Kidney (tissue), 14 donors: ENCODE measurements around the gene IQCK. TPM values are rescaled to one million over a fixed set of nuclear protein-coding genes. Genes with fewer than 3 reads are reported as not detected.

Experiments used
- DNase-seq, 5 donors: peaks; one replicate each; pipeline ENCODE4 v3.0.0-alpha.2; 2013 to 2020
- FAIRE-seq: peaks from 2 replicates; lab custom pipeline; 2012; peaks lifted over from hg19 to GRCh38; lab: Jason Lieb, UNC
- H3K27ac ChIP-seq, 2 donors: one replicate each; pipeline ENCODE4 v1.7.0; 2013; ENCODE audit warnings: low read depth in 2 of 2, low read length in 2 of 2, inconsistent platforms in 1 of 2
- H3K27me3 ChIP-seq: one replicate; pipeline ENCODE4 v1.7.1; 2013; ENCODE audit warnings: low read length, inconsistent platforms; ENCODE audit not compliant: control insufficient read depth, insufficient read depth
- H3K36me3 ChIP-seq, 3 donors: one replicate each; pipeline versions ENCODE4 v1.7.0 to v1.7.1; 2013; ENCODE audit warnings: low read length in 3 of 3, control low read depth in 1 of 3, inconsistent platforms in 1 of 3; ENCODE audit not compliant: insufficient read depth in 3 of 3, control insufficient read depth in 2 of 3
- H3K4me1 ChIP-seq, 3 donors: one replicate each; pipeline versions ENCODE4 v1.7.0 to v1.7.1; 2013; ENCODE audit warnings: low read length in 3 of 3, inconsistent platforms in 1 of 3, low read depth in 1 of 3; ENCODE audit not compliant: control insufficient read depth in 2 of 3, insufficient read depth in 2 of 3
- H3K4me3 ChIP-seq, 3 donors: one replicate each; pipeline versions ENCODE4 v1.7.0 to v1.8.1; 2013; ENCODE audit warnings: low read length in 3 of 3, control low read depth in 1 of 3, inconsistent platforms in 1 of 3
- H3K9ac ChIP-seq, 3 donors: one replicate each; pipeline versions ENCODE4 v1.7.0 to v1.7.1; 2013; ENCODE audit warnings: low read length in 3 of 3, control low read depth in 1 of 3, inconsistent platforms in 1 of 3
- H3K9me3 ChIP-seq, 3 donors: one replicate each; pipeline versions ENCODE4 v1.7.0 to v1.7.1; 2013; ENCODE audit warnings: low read length in 3 of 3, control low read depth in 1 of 3, inconsistent platforms in 1 of 3; ENCODE audit not compliant: control insufficient read depth in 2 of 3, insufficient read depth in 1 of 3
- intact Hi-C: fragments of 100-400 bp; cut with DNase I; formaldehyde crosslinking; loops from one replicate; pipeline ENCODE4 v1.11.1; 2022
- polyA plus RNA-seq: library from polyadenylated mRNA; stranded (reverse); fragments of 350-450 nt; fragmentation: Illumina TruSeq; extraction: RNeasy Lipid Tissue Mini Kit (QIAGEN cat#74804); gene quantifications from one replicate; pipeline ENCODE4 v1.2.3, GENCODE V29; 2014; ENCODE audit warnings: low read depth, low replicate concordance; ENCODE audit not compliant: insufficient read depth
- total RNA-seq: library from RNA; stranded (reverse); fragmentation: NEBNext Ultra II Directional; extraction: Animal tissue kit (Norgen Biotek cat#: 25700); gene quantifications from one replicate; pipeline ENCODE4 v1.2.1, GENCODE V29; 2021
- TF ChIP-seq, protein P1 (sequence below): IDR thresholded peaks from 3 replicates; pipeline ENCODE4 v1.5.1; 2012; ENCODE audit warnings: mild to moderate bottlenecking, moderate library complexity, borderline replicate concordance; ENCODE audit not compliant: insufficient read depth; ENCODE audit errors: extremely low read depth
- donor health status: control.
- donor health status: control.
- donor health status: control.
- donor health status: control.
- donor health status: control.
- donor health status: DM: yes; HTN: yes; CAD: no.
- donor health status: Normal renal cell carcinoma (clear cell type).

The IQCK gene
- total and polyA plus RNA-seq, 2 donors from 2014 or later = 35.4 to 38.1 TPM

DNA sequence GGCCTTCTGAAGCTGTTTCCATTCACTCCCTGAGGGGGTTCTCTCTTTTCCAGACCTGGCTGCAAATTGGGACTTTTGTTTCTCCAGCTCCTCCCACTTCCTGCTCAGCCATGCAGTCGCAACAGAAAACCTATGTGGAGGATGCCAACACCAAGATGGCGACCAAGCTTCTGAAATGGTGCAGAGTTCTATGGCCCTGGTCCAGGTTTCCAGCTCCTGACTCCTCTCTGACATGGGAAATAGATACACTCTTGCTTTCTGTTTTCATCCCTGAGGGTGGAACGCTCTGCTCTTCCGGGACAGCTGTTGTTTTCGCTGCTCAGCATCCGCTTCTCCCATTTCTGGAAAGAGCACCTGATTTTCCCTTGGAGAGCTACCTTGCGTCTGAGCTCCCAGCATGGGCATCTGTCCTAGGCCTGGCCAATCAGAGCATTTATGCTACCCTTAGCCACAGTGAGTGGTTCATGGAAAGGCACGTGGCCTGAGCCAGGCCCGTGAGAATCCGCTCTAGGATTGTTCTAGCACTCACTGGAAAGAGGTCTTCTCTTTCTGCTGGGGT lies 158.5 kb downstream of the IQCK start:
- H3K9ac ChIP-seq = no peak overlapping the region
- peak overlapping the region in 1 of 3 donors; percentile 11 for H3K4me3 ChIP-seq
- peaks cover 0 to 10% (median 2%) of the 10 kb centered on the region in 3 donors for H3K36me3 ChIP-seq
- no peaks in the 10 kb centered on the region for H3K27me3 ChIP-seq
- no peak for DNase-seq
- peak overlapping the region; percentile 4 to 72 for H3K27ac ChIP-seq
- no peak for FAIRE-seq
- TF ChIP-seq, protein P1, sequence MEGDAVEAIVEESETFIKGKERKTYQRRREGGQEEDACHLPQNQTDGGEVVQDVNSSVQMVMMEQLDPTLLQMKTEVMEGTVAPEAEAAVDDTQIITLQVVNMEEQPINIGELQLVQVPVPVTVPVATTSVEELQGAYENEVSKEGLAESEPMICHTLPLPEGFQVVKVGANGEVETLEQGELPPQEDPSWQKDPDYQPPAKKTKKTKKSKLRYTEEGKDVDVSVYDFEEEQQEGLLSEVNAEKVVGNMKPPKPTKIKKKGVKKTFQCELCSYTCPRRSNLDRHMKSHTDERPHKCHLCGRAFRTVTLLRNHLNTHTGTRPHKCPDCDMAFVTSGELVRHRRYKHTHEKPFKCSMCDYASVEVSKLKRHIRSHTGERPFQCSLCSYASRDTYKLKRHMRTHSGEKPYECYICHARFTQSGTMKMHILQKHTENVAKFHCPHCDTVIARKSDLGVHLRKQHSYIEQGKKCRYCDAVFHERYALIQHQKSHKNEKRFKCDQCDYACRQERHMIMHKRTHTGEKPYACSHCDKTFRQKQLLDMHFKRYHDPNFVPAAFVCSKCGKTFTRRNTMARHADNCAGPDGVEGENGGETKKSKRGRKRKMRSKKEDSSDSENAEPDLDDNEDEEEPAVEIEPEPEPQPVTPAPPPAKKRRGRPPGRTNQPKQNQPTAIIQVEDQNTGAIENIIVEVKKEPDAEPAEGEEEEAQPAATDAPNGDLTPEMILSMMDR = no peak
- H3K9me3 ChIP-seq = no peaks in the 10 kb centered on the region
- H3K4me1 ChIP-seq = peaks cover 0 to 20% (median 0%) of the 10 kb centered on the region in 3 donors
- intact Hi-C loops = no loop called here

DNA sequence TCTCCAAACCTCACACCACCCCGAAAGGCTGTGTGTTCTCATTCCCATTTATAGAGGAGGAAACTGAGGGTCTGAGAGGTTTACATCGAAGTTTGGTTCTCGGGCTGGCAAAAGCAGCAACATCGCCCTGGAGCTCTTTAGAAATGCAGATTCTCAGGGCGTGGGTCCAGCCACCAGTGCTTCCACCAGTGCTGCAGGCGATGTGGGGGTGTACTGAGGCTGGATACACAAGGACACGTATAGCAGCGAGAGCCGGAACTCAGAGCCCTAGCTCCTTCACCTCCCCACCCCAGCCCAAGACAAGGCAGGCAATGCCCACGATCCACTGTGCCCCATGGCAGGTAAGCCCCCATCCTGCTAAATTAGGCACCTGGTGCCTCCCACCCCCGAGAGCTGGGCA lies 160.7 kb downstream of the IQCK start:
- H3K4me1 ChIP-seq = peaks cover 0 to 20% (median 0%) of the 10 kb centered on the region in 3 donors
- no peak for DNase-seq
- TF ChIP-seq, protein P1 = no peak
- no peak for FAIRE-seq
- peaks cover 0 to 4% (median 2%) of the 10 kb centered on the region in 3 donors for H3K36me3 ChIP-seq
- intact Hi-C loops = no loop called here
- no peak overlapping the region for H3K9ac ChIP-seq
- no peak overlapping the region for H3K4me3 ChIP-seq
- no peak overlapping the region for H3K27ac ChIP-seq
- no peaks in the 10 kb centered on the region for H3K27me3 ChIP-seq
- H3K9me3 ChIP-seq = no peaks in the 10 kb centered on the region

DNA sequence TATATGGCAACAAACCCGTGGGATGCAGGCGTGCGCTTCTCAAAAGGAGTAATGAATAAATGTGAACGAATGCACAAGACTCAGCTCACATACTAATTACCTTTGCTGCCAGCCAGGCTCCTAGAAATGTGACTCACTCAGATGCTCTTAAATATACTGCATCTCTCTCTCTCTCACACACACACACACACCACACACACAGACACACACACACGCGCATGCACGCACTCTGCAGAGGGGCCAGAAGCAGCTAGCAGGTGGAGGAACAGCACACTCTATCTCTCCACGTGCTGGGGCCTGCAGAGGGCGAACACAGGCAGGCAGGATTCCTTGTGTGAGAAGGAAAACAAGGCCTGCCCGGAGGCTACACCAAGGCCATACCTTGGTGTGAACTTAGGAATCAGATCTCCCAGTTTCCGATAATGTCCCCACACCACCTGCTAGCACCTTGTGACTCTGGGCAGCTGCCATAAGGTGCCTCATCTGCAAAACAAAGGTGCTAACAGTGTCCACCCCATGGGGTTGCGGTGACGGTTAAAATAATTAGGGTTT lies 161.2 kb downstream of the IQCK start:
- TF ChIP-seq, protein P1 = no peak
- Histone ChIP-seq H3K9me3 (no peaks in the 10 kb centered on the region), H3K27me3 (no peaks in the 10 kb centered on the region), H3K9ac (no peak overlapping the region), H3K27ac (peak overlapping the region in 1 of 2 donors; percentile 32), H3K4me1 (peaks cover 0 to 20% (median 0%) of the 10 kb centered on the region in 3 donors), H3K4me3 (no peak overlapping the region), H3K36me3 (peaks cover 0 to 4% (median 2%) of the 10 kb centered on the region in 3 donors)
- peak in 3 of 5 donors; percentile 32 to 60 (median 35) for DNase-seq
- FAIRE-seq = no peak
- intact Hi-C loops = no loop called here
